Gastrocnemius medialis (tissue), 4 donors: ENCODE data around the gene TFAP2B.

Experiments
- CTCF ChIP-seq, 5 experiments: fragments of 450-650 bp in 3 of 5; fragments of 200-600 bp in 2 of 5; sonication (generic) in 2 of 5; IDR thresholded peaks in 4 of 5; conservative IDR thresholded peaks in 1 of 5; 1 replicate in 4 of 5; 2 replicates in 1 of 5; pipeline ENCODE4 v1.5.1; 2016 to 2019; ENCODE audit warnings: antibody characterized with exemption in 5 of 5, mild to moderate bottlenecking in 3 of 5, moderate library complexity in 3 of 5
- POLR2A ChIP-seq, 2 donors: fragments of 450-650 bp; IDR thresholded peaks; one replicate each; pipeline ENCODE4 v1.6.1; 2017; ENCODE audit warnings: antibody characterized with exemption in 2 of 2, mild to moderate bottlenecking in 2 of 2, moderate library complexity in 2 of 2

GRCh38 chr6:50853939-50854338 lies 35.3 kb downstream of the TFAP2B start:
- TF ChIP-seq CTCF (IDR thresholded peaks at IDR 0.05 in 4 of 5, conservative IDR thresholded peaks at IDR 0.05 in 1 of 5) (no peak), POLR2A (IDR thresholded peaks at IDR 0.05) (no peak)
